GM23338 (cell line): ENCODE measurements around the gene SSB. TPM values are rescaled to one million over a fixed set of nuclear protein-coding genes. Genes with fewer than 3 reads are reported as not detected.

ENCODE experiments used
- ATAC-seq: fragments of 200-7000 bp; cut with Tn5 transposase; 3 replicates; pipeline ENCODE4 v1.9.1; 2020
- DNase-seq: peaks from one replicate; pipeline ENCODE4 v3.0.0-alpha.2; 2015; ENCODE audit warnings: low spot score
- H2AFZ ChIP-seq: fragments of 200-600 bp; sonication (generic); 2 replicates; pipeline ENCODE4 v1.8.0; 2016; ENCODE audit warnings: antibody characterized with exemption, mild to moderate bottlenecking, moderate library complexity
- H3F3A ChIP-seq: fragments of 200-600 bp; sonication (generic); replicated peaks from 2 replicates; pipeline ENCODE4 v1.8.0; 2017; ENCODE audit warnings: antibody characterized with exemption, mixed run types, low read depth
- H3K27ac ChIP-seq: fragments of 200-600 bp; sonication (generic); 2 replicates; pipeline ENCODE4 v1.6.1; 2016; ENCODE audit warnings: low read depth
- H3K27me3 ChIP-seq: fragments of 200-600 bp; sonication (generic); 2 replicates; pipeline ENCODE4 v1.8.0; 2016; ENCODE audit warnings: mild to moderate bottlenecking, mixed run types, moderate library complexity; ENCODE audit not compliant: insufficient read depth
- H3K36me3 ChIP-seq: fragments of 200-600 bp; sonication (generic); 2 replicates; pipeline ENCODE4 v1.8.0; 2016; ENCODE audit warnings: mild to moderate bottlenecking; ENCODE audit not compliant: insufficient read depth
- H3K4me1 ChIP-seq: fragments of 200-600 bp; sonication (generic); 2 replicates; pipeline ENCODE4 v1.8.0; 2016; ENCODE audit warnings: mild to moderate bottlenecking, moderate library complexity; ENCODE audit not compliant: insufficient read depth
- H3K4me2 ChIP-seq: fragments of 200-600 bp; sonication (generic); 2 replicates; pipeline ENCODE4 v1.7.1; 2017; ENCODE audit warnings: mixed run types
- H3K4me3 ChIP-seq: fragments of 200-600 bp; sonication (generic); 2 replicates; pipeline ENCODE4 v1.6.1; 2016; ENCODE audit warnings: mixed run types
- H3K79me2 ChIP-seq: fragments of 200-600 bp; sonication (generic); replicated peaks from 2 replicates; pipeline ENCODE4 v1.8.0; 2017; ENCODE audit warnings: mild to moderate bottlenecking; ENCODE audit not compliant: insufficient read depth
- H3K9me2 ChIP-seq: fragments of 200-600 bp; sonication (generic); 2 replicates; pipeline ENCODE4 v1.8.0; 2017; ENCODE audit not compliant: insufficient read depth
- H4K20me1 ChIP-seq: fragments of 200-600 bp; sonication (generic); replicated peaks from 2 replicates; pipeline ENCODE4 v1.8.0; 2017; ENCODE audit warnings: mild to moderate bottlenecking; ENCODE audit not compliant: insufficient read depth
- H3K27ac Mint-ChIP-seq: 2 replicates; pipeline ENCODE4 v1.8.0; 2020; ENCODE audit warnings: inconsistent platforms, mild to moderate bottlenecking, moderate library complexity, mixed read lengths
- H3K27me3 Mint-ChIP-seq: 3 replicates; pipeline ENCODE4 v1.8.0; 2022; ENCODE audit warnings: low read depth, mild to moderate bottlenecking, moderate library complexity, mixed read lengths, inconsistent platforms; ENCODE audit not compliant: insufficient read depth, poor library complexity
- H3K36me3 Mint-ChIP-seq: 3 replicates; pipeline ENCODE4 v1.8.0; 2021; ENCODE audit warnings: low read depth, mild to moderate bottlenecking, inconsistent platforms, moderate library complexity, mixed read lengths
- H3K4me1 Mint-ChIP-seq: 3 replicates; pipeline ENCODE4 v1.8.0; 2020; ENCODE audit warnings: mild to moderate bottlenecking, inconsistent platforms, mixed read lengths
- H3K4me3 Mint-ChIP-seq: 3 replicates; pipeline ENCODE4 v1.8.0; 2021; ENCODE audit warnings: moderate library complexity, mild to moderate bottlenecking, inconsistent platforms, mixed read lengths
- H3K9me3 Mint-ChIP-seq: 3 replicates; pipeline ENCODE4 v1.8.0; 2020; ENCODE audit warnings: moderate library complexity, mild to moderate bottlenecking, inconsistent platforms, mixed read lengths
- CTCF ChIP-seq, 2 experiments: fragments of 200-600 bp in 1 of 2; sonication (generic) in 1 of 2; conservative IDR thresholded peaks; 2 replicates each; pipeline versions ENCODE4 v1.5.1 to v1.6.1; 2016 to 2017; ENCODE audit warnings: antibody characterized with exemption in 2 of 2, low read depth in 2 of 2, mild to moderate bottlenecking in 2 of 2, moderate library complexity in 1 of 2
- EZH2 ChIP-seq: fragments of 200-600 bp; sonication (generic); IDR thresholded peaks from one replicate; pipeline ENCODE4 v1.8.0; 2017; ENCODE audit warnings: antibody characterized with exemption, mild to moderate bottlenecking, low read depth; ENCODE audit not compliant: unreplicated experiment
- JUNB ChIP-seq: IDR thresholded peaks from one replicate; pipeline ENCODE4 v1.6.1; 2016; ENCODE audit warnings: antibody characterized with exemption; ENCODE audit not compliant: unreplicated experiment
- NANOG ChIP-seq: IDR thresholded peaks from 2 replicates; pipeline ENCODE4 v1.6.1; 2016; ENCODE audit warnings: antibody characterized with exemption, borderline replicate concordance
- POLR2AphosphoS5 ChIP-seq: IDR thresholded peaks from 2 replicates; pipeline ENCODE4 v1.6.1; 2016; ENCODE audit warnings: antibody characterized with exemption, low read depth
- STAT1 ChIP-seq: IDR thresholded peaks from one replicate; pipeline ENCODE4 v1.6.1; 2016; ENCODE audit warnings: antibody characterized with exemption; ENCODE audit not compliant: unreplicated experiment
- ZNF331 ChIP-seq: fragments of 250-450 bp; sonication (Bioruptor Pico); IDR thresholded peaks from 2 replicates; pipeline ENCODE4 v1.5.0; 2020; ENCODE audit warnings: low read depth, mild to moderate bottlenecking, moderate library complexity
- polyA plus RNA-seq: library from polyadenylated mRNA; unstranded; fragments of >200 nt; fragmentation: Nextera tagmentation; extraction: Ambion mirVana; gene quantifications from 2 replicates; pipeline ENCODE4 v1.2.1, GENCODE V29; 2016
- total RNA-seq: library from RNA; depleted of rRNA; stranded (reverse); fragments of >200 nt; shearing (Covaris generic); gene quantifications from 2 replicates; pipeline ENCODE4 v1.2.3, GENCODE V29; 2014
- TF ChIP-seq, protein P1 (sequence below): fragments of 250-450 bp; sonication (Bioruptor Pico); IDR thresholded peaks from 2 replicates; pipeline ENCODE4 v1.5.0; 2020; ENCODE audit warnings: mild to moderate bottlenecking, moderate library complexity
- TF ChIP-seq, protein P2 (sequence below): IDR thresholded peaks from one replicate; pipeline ENCODE4 v1.6.1; 2018; ENCODE audit warnings: antibody characterized with exemption; ENCODE audit not compliant: unreplicated experiment

The SSB gene
- total and polyA plus RNA-seq, 2 experiments from 2014 or later: 246 to 1,104 TPM

- TF ChIP-seq, protein P1, sequence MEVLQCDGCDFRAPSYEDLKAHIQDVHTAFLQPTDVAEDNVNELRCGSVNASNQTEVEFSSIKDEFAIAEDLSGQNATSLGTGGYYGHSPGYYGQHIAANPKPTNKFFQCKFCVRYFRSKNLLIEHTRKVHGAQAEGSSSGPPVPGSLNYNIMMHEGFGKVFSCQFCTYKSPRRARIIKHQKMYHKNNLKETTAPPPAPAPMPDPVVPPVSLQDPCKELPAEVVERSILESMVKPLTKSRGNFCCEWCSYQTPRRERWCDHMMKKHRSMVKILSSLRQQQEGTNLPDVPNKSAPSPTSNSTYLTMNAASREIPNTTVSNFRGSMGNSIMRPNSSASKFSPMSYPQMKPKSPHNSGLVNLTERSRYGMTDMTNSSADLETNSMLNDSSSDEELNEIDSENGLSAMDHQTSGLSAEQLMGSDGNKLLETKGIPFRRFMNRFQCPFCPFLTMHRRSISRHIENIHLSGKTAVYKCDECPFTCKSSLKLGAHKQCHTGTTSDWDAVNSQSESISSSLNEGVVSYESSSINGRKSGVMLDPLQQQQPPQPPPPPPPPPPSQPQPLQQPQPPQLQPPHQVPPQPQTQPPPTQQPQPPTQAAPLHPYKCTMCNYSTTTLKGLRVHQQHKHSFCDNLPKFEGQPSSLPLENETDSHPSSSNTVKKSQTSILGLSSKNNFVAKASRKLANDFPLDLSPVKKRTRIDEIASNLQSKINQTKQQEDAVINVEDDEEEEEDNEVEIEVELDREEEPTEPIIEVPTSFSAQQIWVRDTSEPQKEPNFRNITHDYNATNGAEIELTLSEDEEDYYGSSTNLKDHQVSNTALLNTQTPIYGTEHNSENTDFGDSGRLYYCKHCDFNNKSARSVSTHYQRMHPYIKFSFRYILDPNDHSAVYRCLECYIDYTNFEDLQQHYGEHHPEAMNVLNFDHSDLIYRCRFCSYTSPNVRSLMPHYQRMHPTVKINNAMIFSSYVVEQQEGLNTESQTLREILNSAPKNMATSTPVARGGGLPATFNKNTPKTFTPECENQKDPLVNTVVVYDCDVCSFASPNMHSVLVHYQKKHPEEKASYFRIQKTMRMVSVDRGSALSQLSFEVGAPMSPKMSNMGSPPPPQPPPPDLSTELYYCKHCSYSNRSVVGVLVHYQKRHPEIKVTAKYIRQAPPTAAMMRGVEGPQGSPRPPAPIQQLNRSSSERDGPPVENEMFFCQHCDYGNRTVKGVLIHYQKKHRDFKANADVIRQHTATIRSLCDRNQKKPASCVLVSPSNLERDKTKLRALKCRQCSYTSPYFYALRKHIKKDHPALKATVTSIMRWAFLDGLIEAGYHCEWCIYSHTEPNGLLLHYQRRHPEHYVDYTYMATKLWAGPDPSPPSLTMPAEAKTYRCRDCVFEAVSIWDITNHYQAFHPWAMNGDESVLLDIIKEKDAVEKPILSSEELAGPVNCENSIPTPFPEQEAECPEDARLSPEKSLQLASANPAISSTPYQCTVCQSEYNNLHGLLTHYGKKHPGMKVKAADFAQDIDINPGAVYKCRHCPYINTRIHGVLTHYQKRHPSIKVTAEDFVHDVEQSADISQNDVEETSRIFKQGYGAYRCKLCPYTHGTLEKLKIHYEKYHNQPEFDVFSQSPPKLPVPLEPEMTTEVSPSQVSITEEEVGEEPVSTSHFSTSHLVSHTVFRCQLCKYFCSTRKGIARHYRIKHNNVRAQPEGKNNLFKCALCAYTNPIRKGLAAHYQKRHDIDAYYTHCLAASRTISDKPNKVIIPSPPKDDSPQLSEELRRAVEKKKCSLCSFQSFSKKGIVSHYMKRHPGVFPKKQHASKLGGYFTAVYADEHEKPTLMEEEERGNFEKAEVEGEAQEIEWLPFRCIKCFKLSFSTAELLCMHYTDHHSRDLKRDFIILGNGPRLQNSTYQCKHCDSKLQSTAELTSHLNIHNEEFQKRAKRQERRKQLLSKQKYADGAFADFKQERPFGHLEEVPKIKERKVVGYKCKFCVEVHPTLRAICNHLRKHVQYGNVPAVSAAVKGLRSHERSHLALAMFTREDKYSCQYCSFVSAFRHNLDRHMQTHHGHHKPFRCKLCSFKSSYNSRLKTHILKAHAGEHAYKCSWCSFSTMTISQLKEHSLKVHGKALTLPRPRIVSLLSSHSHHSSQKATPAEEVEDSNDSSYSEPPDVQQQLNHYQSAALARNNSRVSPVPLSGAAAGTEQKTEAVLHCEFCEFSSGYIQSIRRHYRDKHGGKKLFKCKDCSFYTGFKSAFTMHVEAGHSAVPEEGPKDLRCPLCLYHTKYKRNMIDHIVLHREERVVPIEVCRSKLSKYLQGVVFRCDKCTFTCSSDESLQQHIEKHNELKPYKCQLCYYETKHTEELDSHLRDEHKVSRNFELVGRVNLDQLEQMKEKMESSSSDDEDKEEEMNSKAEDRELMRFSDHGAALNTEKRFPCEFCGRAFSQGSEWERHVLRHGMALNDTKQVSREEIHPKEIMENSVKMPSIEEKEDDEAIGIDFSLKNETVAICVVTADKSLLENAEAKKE (CRISPR knock-in tag): no peak
These were observed 41.3 kb upstream of the SSB start (continued) for GRCh38 chr2:169757356-169757755.

GRCh38 chr2:169757778-169758177, 40.9 kb upstream of the SSB start:
- peaks cover 9% of the 10 kb centered on the region for H3K27me3 Mint-ChIP-seq
- no peak overlapping the region for H3K27ac Mint-ChIP-seq
- ATAC-seq (no peak), DNase-seq (no peak)
- Histone ChIP-seq H3K4me3 (no peak overlapping the region), H2AFZ (no peak overlapping the region), H3K4me2 (no peak overlapping the region), H3F3A (no peaks in the 10 kb centered on the region), H4K20me1 (no peaks in the 10 kb centered on the region; the same call in 1 of the 2 replicates), H3K36me3 (no peaks in the 10 kb centered on the region), H3K4me1 (no peaks in the 10 kb centered on the region), H3K79me2 (no peaks in the 10 kb centered on the region), H3K27ac (no peak overlapping the region), H3K9me2 (no peaks in the 10 kb centered on the region), H3K27me3 (no peaks in the 10 kb centered on the region)
- peaks cover 31% of the 10 kb centered on the region for H3K36me3 Mint-ChIP-seq
- H3K9me3 Mint-ChIP-seq: peaks cover 17% of the 10 kb centered on the region
- H3K4me3 Mint-ChIP-seq: no peak overlapping the region
- peaks cover 5% of the 10 kb centered on the region; the same call in 2 of the 3 replicates for H3K4me1 Mint-ChIP-seq
- no peak for TF ChIP-seq NANOG
- TF ChIP-seq STAT1: no peak

- Histone ChIP-seq H3K4me1 (no peaks in the 10 kb centered on the region), H3F3A (no peaks in the 10 kb centered on the region), H3K36me3 (no peaks in the 10 kb centered on the region), H3K4me3 (no peak overlapping the region), H3K9me2 (no peaks in the 10 kb centered on the region), H3K79me2 (no peaks in the 10 kb centered on the region), H2AFZ (no peak overlapping the region), H3K4me2 (no peak overlapping the region), H4K20me1 (no peaks in the 10 kb centered on the region), H3K27me3 (no peaks in the 10 kb centered on the region), H3K27ac (no peak overlapping the region)
- H3K27ac Mint-ChIP-seq: no peak overlapping the region
- H3K9me3 Mint-ChIP-seq: peaks cover 17% of the 10 kb centered on the region
- peaks cover 5% of the 10 kb centered on the region; the same call in 2 of the 3 replicates for H3K4me1 Mint-ChIP-seq
- H3K4me3 Mint-ChIP-seq: no peak overlapping the region
- peaks cover 26% of the 10 kb centered on the region for H3K36me3 Mint-ChIP-seq
- DNase-seq (no peak), ATAC-seq (no peak)
- peaks cover 3% of the 10 kb centered on the region for H3K27me3 Mint-ChIP-seq
- TF ChIP-seq POLR2AphosphoS5 (no peak), CTCF (conservative IDR thresholded peaks at IDR 0.05; ENCODE audit: low read depth in 2 of 2) (no peak), EZH2 (no peak), ZNF331 (CRISPR knock-in tag) (no peak), JUNB (no peak)
- TF ChIP-seq, protein P2, sequence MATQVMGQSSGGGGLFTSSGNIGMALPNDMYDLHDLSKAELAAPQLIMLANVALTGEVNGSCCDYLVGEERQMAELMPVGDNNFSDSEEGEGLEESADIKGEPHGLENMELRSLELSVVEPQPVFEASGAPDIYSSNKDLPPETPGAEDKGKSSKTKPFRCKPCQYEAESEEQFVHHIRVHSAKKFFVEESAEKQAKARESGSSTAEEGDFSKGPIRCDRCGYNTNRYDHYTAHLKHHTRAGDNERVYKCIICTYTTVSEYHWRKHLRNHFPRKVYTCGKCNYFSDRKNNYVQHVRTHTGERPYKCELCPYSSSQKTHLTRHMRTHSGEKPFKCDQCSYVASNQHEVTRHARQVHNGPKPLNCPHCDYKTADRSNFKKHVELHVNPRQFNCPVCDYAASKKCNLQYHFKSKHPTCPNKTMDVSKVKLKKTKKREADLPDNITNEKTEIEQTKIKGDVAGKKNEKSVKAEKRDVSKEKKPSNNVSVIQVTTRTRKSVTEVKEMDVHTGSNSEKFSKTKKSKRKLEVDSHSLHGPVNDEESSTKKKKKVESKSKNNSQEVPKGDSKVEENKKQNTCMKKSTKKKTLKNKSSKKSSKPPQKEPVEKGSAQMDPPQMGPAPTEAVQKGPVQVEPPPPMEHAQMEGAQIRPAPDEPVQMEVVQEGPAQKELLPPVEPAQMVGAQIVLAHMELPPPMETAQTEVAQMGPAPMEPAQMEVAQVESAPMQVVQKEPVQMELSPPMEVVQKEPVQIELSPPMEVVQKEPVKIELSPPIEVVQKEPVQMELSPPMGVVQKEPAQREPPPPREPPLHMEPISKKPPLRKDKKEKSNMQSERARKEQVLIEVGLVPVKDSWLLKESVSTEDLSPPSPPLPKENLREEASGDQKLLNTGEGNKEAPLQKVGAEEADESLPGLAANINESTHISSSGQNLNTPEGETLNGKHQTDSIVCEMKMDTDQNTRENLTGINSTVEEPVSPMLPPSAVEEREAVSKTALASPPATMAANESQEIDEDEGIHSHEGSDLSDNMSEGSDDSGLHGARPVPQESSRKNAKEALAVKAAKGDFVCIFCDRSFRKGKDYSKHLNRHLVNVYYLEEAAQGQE: no peak
These were observed 38.7 kb upstream of the SSB start for GRCh38 chr2:169759987-169760386.
